ENCODE results near the gene FAM53B.

FAM53B gene

DNA sequence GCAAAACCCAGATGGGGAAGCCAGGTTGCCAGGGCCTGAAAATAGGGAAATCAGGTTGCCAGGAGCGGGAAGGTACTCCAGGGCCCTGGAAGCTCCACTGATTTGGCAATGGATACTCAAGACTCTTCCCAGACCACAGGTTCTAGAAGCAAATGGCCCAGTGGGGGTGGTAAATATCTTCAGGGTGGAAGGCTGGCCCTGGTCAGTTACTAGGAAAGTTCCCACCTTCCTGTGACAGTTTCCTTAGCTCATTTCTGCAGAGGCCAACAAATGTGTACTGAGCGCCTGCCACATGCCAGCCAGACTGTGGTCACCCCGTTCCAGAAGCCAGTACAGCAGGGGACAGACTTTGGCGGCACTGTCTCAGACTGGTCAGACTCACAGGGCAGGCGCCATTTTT, 113.6 kb downstream of the FAM53B start:
- no peaks in the 10 kb centered on the region for H3K36me3 ChIP-seq (ENCODE audit: control insufficient read depth in 1 of 2, insufficient read depth in 2 of 2, low read length in 2 of 2)
- H3K4me2 ChIP-seq (ENCODE audit: low read length): no peak overlapping the region
- H4K8ac ChIP-seq (ENCODE audit: low read depth, low read length): no peak overlapping the region
- H3K27ac ChIP-seq (ENCODE audit: low read depth, low read length): no peak overlapping the region
- no peak overlapping the region for H2BK5ac ChIP-seq (ENCODE audit: low read depth, low read length, poor library complexity)
- H2BK12ac ChIP-seq (ENCODE audit: low read length): no peak overlapping the region
- peaks cover 7% of the 10 kb centered on the region for H3K9me3 ChIP-seq (ENCODE audit: insufficient read depth, low read depth, low read length)
- no peak overlapping the region for H3K23ac ChIP-seq (ENCODE audit: low read length)
- H3K79me2 ChIP-seq (ENCODE audit: control insufficient read depth, insufficient read depth, low read length, poor library complexity): no peaks in the 10 kb centered on the region
- no CpG with 5 or more reads among the region's 5 CpGs for WGBS (ENCODE audit: extremely low coverage, insufficient coverage, insufficient read length)
- H4K91ac ChIP-seq (ENCODE audit: low read depth, low read length): no peak overlapping the region
- peaks cover 4 to 9% of the 10 kb centered on the region in 2 experiments for H3K4me1 ChIP-seq (ENCODE audit: control insufficient read depth in 1 of 2, insufficient read depth in 2 of 2, low read length in 2 of 2)
- no peak for DNase-seq
- no peak overlapping the region for H2AK5ac ChIP-seq (ENCODE audit: low read length)
- H3K14ac ChIP-seq (ENCODE audit: low read length): no peak overlapping the region
- no peak overlapping the region for H3K9ac ChIP-seq (ENCODE audit: low read length)
- H3K79me1 ChIP-seq (ENCODE audit: low read length): no peaks in the 10 kb centered on the region
- no peak overlapping the region for H3K4me3 ChIP-seq (ENCODE audit: low read depth, low read length)
- H2BK120ac ChIP-seq (ENCODE audit: insufficient read depth, low read length, poor library complexity): no peak overlapping the region
- H3K18ac ChIP-seq (ENCODE audit: low read length): no peak overlapping the region
- no peaks in the 10 kb centered on the region for H3K27me3 ChIP-seq (ENCODE audit: insufficient read depth, low read length)
- H4K12ac ChIP-seq (ENCODE audit: low read depth, low read length): no peak overlapping the region
- no peak overlapping the region for H2AFZ ChIP-seq (ENCODE audit: insufficient read depth, low read length, poor library complexity)
- H3K4ac ChIP-seq (ENCODE audit: low read depth, low read length): no peak overlapping the region

GRCh38 chr10:124629842-124630241, 114.3 kb downstream of the FAM53B start:
- Histone ChIP-seq H3K9me3 (ENCODE audit: insufficient read depth, low read depth, low read length) (peaks cover 4% of the 10 kb centered on the region), H2BK120ac (ENCODE audit: insufficient read depth, low read length, poor library complexity) (no peak overlapping the region), H3K27ac (ENCODE audit: low read depth, low read length) (no peak overlapping the region), H3K9ac (ENCODE audit: low read length) (no peak overlapping the region), H3K79me2 (ENCODE audit: control insufficient read depth, insufficient read depth, low read length, poor library complexity) (no peaks in the 10 kb centered on the region), H3K4me1 (ENCODE audit: control insufficient read depth in 1 of 2, insufficient read depth in 2 of 2, low read length in 2 of 2) (peaks cover 4 to 9% of the 10 kb centered on the region in 2 experiments), H2BK12ac (ENCODE audit: low read length) (no peak overlapping the region), H3K23ac (ENCODE audit: low read length) (no peak overlapping the region), H3K79me1 (ENCODE audit: low read length) (no peaks in the 10 kb centered on the region), H2AK5ac (ENCODE audit: low read length) (no peak overlapping the region), H3K18ac (ENCODE audit: low read length) (no peak overlapping the region), H2AFZ (ENCODE audit: insufficient read depth, low read length, poor library complexity) (no peak overlapping the region), H4K12ac (ENCODE audit: low read depth, low read length) (no peak overlapping the region), H4K91ac (ENCODE audit: low read depth, low read length) (no peak overlapping the region), H2BK5ac (ENCODE audit: low read depth, low read length, poor library complexity) (no peak overlapping the region), H3K27me3 (ENCODE audit: insufficient read depth, low read length) (no peaks in the 10 kb centered on the region), H3K4me3 (ENCODE audit: low read depth, low read length) (no peak overlapping the region), H3K4ac (ENCODE audit: low read depth, low read length) (no peak overlapping the region), H3K36me3 (ENCODE audit: control insufficient read depth in 1 of 2, insufficient read depth in 2 of 2, low read length in 2 of 2) (no peaks in the 10 kb centered on the region), H4K8ac (ENCODE audit: low read depth, low read length) (no peak overlapping the region), H3K14ac (ENCODE audit: low read length) (no peak overlapping the region), H3K4me2 (ENCODE audit: low read length) (no peak overlapping the region)
- no peak for DNase-seq
- WGBS (ENCODE audit: extremely low coverage, insufficient coverage, insufficient read length): no CpG with 5 or more reads among the region's 6 CpGs

- no peaks in the 10 kb centered on the region for H3K36me3 ChIP-seq (ENCODE audit: control insufficient read depth in 1 of 2, insufficient read depth in 2 of 2, low read length in 2 of 2)
- no peak overlapping the region for H2AK5ac ChIP-seq (ENCODE audit: low read length)
- no peak for DNase-seq
- H3K79me2 ChIP-seq (ENCODE audit: control insufficient read depth, insufficient read depth, low read length, poor library complexity): no peaks in the 10 kb centered on the region
- H2BK12ac ChIP-seq (ENCODE audit: low read length): no peak overlapping the region
- no peak overlapping the region for H2AFZ ChIP-seq (ENCODE audit: insufficient read depth, low read length, poor library complexity)
- no peak overlapping the region for H2BK5ac ChIP-seq (ENCODE audit: low read depth, low read length, poor library complexity)
- no peak overlapping the region for H3K27ac ChIP-seq (ENCODE audit: low read depth, low read length)
- no peak overlapping the region for H3K4me3 ChIP-seq (ENCODE audit: low read depth, low read length)
- H4K91ac ChIP-seq (ENCODE audit: low read depth, low read length): no peak overlapping the region
- no peak overlapping the region for H3K4me2 ChIP-seq (ENCODE audit: low read length)
- H3K18ac ChIP-seq (ENCODE audit: low read length): no peak overlapping the region
- no peak overlapping the region for H3K23ac ChIP-seq (ENCODE audit: low read length)
- peaks cover 4% of the 10 kb centered on the region for H3K9me3 ChIP-seq (ENCODE audit: insufficient read depth, low read depth, low read length)
- H4K12ac ChIP-seq (ENCODE audit: low read depth, low read length): no peak overlapping the region
- no peaks in the 10 kb centered on the region for H3K79me1 ChIP-seq (ENCODE audit: low read length)
- H3K4me1 ChIP-seq (ENCODE audit: control insufficient read depth in 1 of 2, insufficient read depth in 2 of 2, low read length in 2 of 2): peaks cover 4 to 11% of the 10 kb centered on the region in 2 experiments
- no peak overlapping the region for H2BK120ac ChIP-seq (ENCODE audit: insufficient read depth, low read length, poor library complexity)
- no peaks in the 10 kb centered on the region for H3K27me3 ChIP-seq (ENCODE audit: insufficient read depth, low read length)
- no peak overlapping the region for H3K9ac ChIP-seq (ENCODE audit: low read length)
- WGBS (ENCODE audit: extremely low coverage, insufficient coverage, insufficient read length): no CpG with 5 or more reads among the region's 6 CpGs
- no peak overlapping the region for H3K14ac ChIP-seq (ENCODE audit: low read length)
- no peak overlapping the region for H3K4ac ChIP-seq (ENCODE audit: low read depth, low read length)
- no peak overlapping the region for H4K8ac ChIP-seq (ENCODE audit: low read depth, low read length)
These were observed 114.8 kb downstream of the FAM53B start for GRCh38 chr10:124629415-124629814.

- H2BK12ac ChIP-seq (ENCODE audit: low read length): no peak overlapping the region
- H3K4ac ChIP-seq (ENCODE audit: low read depth, low read length): no peak overlapping the region
- H3K23ac ChIP-seq (ENCODE audit: low read length): no peak overlapping the region
- H2AK5ac ChIP-seq (ENCODE audit: low read length): no peak overlapping the region
- no peaks in the 10 kb centered on the region for H3K79me2 ChIP-seq (ENCODE audit: control insufficient read depth, insufficient read depth, low read length, poor library complexity)
- H3K14ac ChIP-seq (ENCODE audit: low read length): no peak overlapping the region
- DNase-seq: no peak
- no peak overlapping the region for H2BK5ac ChIP-seq (ENCODE audit: low read depth, low read length, poor library complexity)
- no peaks in the 10 kb centered on the region for H3K27me3 ChIP-seq (ENCODE audit: insufficient read depth, low read length)
- no peak overlapping the region for H4K91ac ChIP-seq (ENCODE audit: low read depth, low read length)
- H3K36me3 ChIP-seq (ENCODE audit: control insufficient read depth in 1 of 2, insufficient read depth in 2 of 2, low read length in 2 of 2): no peaks in the 10 kb centered on the region
- no peak overlapping the region for H3K4me3 ChIP-seq (ENCODE audit: low read depth, low read length)
- no peak overlapping the region for H3K4me2 ChIP-seq (ENCODE audit: low read length)
- no peak overlapping the region for H3K9ac ChIP-seq (ENCODE audit: low read length)
- peaks cover 4 to 11% of the 10 kb centered on the region in 2 experiments for H3K4me1 ChIP-seq (ENCODE audit: control insufficient read depth in 1 of 2, insufficient read depth in 2 of 2, low read length in 2 of 2)
- H3K9me3 ChIP-seq (ENCODE audit: insufficient read depth, low read depth, low read length): peaks cover 4% of the 10 kb centered on the region
- no peak overlapping the region for H3K27ac ChIP-seq (ENCODE audit: low read depth, low read length)
- no peak overlapping the region for H2AFZ ChIP-seq (ENCODE audit: insufficient read depth, low read length, poor library complexity)
- H3K79me1 ChIP-seq (ENCODE audit: low read length): no peaks in the 10 kb centered on the region
- no CpG with 5 or more reads among the region's 9 CpGs for WGBS (ENCODE audit: extremely low coverage, insufficient coverage, insufficient read length)
- H3K18ac ChIP-seq (ENCODE audit: low read length): no peak overlapping the region
- H4K8ac ChIP-seq (ENCODE audit: low read depth, low read length): no peak overlapping the region
- no peak overlapping the region for H2BK120ac ChIP-seq (ENCODE audit: insufficient read depth, low read length, poor library complexity)
- no peak overlapping the region for H4K12ac ChIP-seq (ENCODE audit: low read depth, low read length)
These were observed 115.5 kb downstream of the FAM53B start for GRCh38 chr10:124628676-124629021.
